Cardiac fibroblast (primary cell): ENCODE data around the gene ANK2.
A peak's percentile ranks its signal among the peaks of the same experiment; 100 is the strongest.

ENCODE experiments used
- DNase-seq, 2 donors: peaks; one replicate each; pipeline versions ENCODE4 v3.0.0 to v3.0.0-alpha.2; 2010; ENCODE audit warnings: low read depth in 2 of 2
- H3K4me3 ChIP-seq, 2 donors: replicated peaks in 1 of 2; 1 replicate in 1 of 2; 2 replicates in 1 of 2; pipeline ENCODE4 v1.5.1; 2011; ENCODE audit warnings: low read depth in 2 of 2, low read length in 2 of 2, mild to moderate bottlenecking in 2 of 2, moderate library complexity in 1 of 2
- CTCF ChIP-seq: IDR thresholded peaks from one replicate; pipeline ENCODE4 v1.5.1; 2011; ENCODE audit warnings: low read depth, mild to moderate bottlenecking, low read length, inconsistent platforms

ANK2 gene

GRCh38 chr4:113276464-113277170, 227.2 kb downstream of the ANK2 start:
- TF ChIP-seq CTCF: no peak
- no peak for DNase-seq
- H3K4me3 ChIP-seq: no peak overlapping the region

- peak; percentile 89 to 91 for DNase-seq
- no peak overlapping the region for H3K4me3 ChIP-seq
- TF ChIP-seq CTCF: peak; percentile 91
Observed at GRCh38 chr4:113278324-113278934, 229.0 kb downstream of the ANK2 start.

- no peak overlapping the region for H3K4me3 ChIP-seq
- no peak for DNase-seq
- TF ChIP-seq CTCF: no peak
Observed at GRCh38 chr4:113285501-113285900, 236.0 kb downstream of the ANK2 start.

- H3K4me3 ChIP-seq: no peak overlapping the region
- no peak for DNase-seq
- no peak for TF ChIP-seq CTCF
Observed at GRCh38 chr4:113288257-113288656, 238.8 kb downstream of the ANK2 start.

GRCh38 chr4:113288696-113289095, 239.2 kb downstream of the ANK2 start:
- TF ChIP-seq CTCF: no peak

GRCh38 chr4:113289766-113290165, 240.3 kb downstream of the ANK2 start:
- DNase-seq: peak; percentile 65 to 85
- no peak overlapping the region for H3K4me3 ChIP-seq
- no peak for TF ChIP-seq CTCF

More at GRCh38 chr4:113288696-113289095, 239.2 kb downstream of the ANK2 start:
- no peak overlapping the region for H3K4me3 ChIP-seq
- DNase-seq: peak; percentile 48 to 69
